Trophoblast cell (in vitro differentiated cells and primary cell): ENCODE measurements around the gene ADCY9.

Experiments
- DNase-seq, 2 donors: peaks; one replicate each; pipeline ENCODE4 v3.0.0-alpha.2; 2016
- H2AFZ ChIP-seq: 2 replicates; pipeline ENCODE4 v1.6.1; 2013; ENCODE audit warnings: low read length, moderate library complexity, mild to moderate bottlenecking; ENCODE audit not compliant: insufficient read depth, poor library complexity
- H2AK5ac ChIP-seq: 2 replicates; pipeline ENCODE4 v1.6.1; 2013; ENCODE audit warnings: mild to moderate bottlenecking, low read length
- H2BK120ac ChIP-seq: 2 replicates; pipeline ENCODE4 v1.6.1; 2013; ENCODE audit warnings: low read length, mild to moderate bottlenecking, moderate library complexity; ENCODE audit not compliant: insufficient read depth, poor library complexity
- H2BK12ac ChIP-seq: 2 replicates; pipeline ENCODE4 v1.6.1; 2013; ENCODE audit warnings: mild to moderate bottlenecking, low read length, moderate library complexity
- H2BK5ac ChIP-seq: 2 replicates; pipeline ENCODE4 v1.6.1; 2013; ENCODE audit warnings: low read length, low read depth, moderate library complexity, mild to moderate bottlenecking; ENCODE audit not compliant: poor library complexity
- H3K14ac ChIP-seq: 2 replicates; pipeline ENCODE4 v1.6.1; 2013; ENCODE audit warnings: mild to moderate bottlenecking, low read length
- H3K18ac ChIP-seq: 2 replicates; pipeline ENCODE4 v1.6.1; 2013; ENCODE audit warnings: mild to moderate bottlenecking, low read length
- H3K23ac ChIP-seq: 2 replicates; pipeline ENCODE4 v1.6.1; 2013; ENCODE audit warnings: low read length
- H3K27ac ChIP-seq: 2 replicates; pipeline ENCODE4 v1.5.1; 2013; ENCODE audit warnings: low read depth, mild to moderate bottlenecking, inconsistent platforms, low read length, moderate library complexity
- H3K27me3 ChIP-seq: 2 replicates; pipeline ENCODE4 v1.6.1; 2013; ENCODE audit warnings: inconsistent platforms, mild to moderate bottlenecking, low read length, moderate library complexity; ENCODE audit not compliant: insufficient read depth
- H3K36me3 ChIP-seq, 2 experiments: 1 replicate in 1 of 2; 2 replicates in 1 of 2; pipeline ENCODE4 v1.6.1; 2013; ENCODE audit warnings: low read length in 2 of 2, mild to moderate bottlenecking in 2 of 2, moderate library complexity in 1 of 2; ENCODE audit not compliant: insufficient read depth in 2 of 2, control insufficient read depth in 1 of 2
- H3K4ac ChIP-seq: 2 replicates; pipeline ENCODE4 v1.6.1; 2013; ENCODE audit warnings: low read depth, mild to moderate bottlenecking, low read length, moderate library complexity
- H3K4me1 ChIP-seq, 2 experiments: 1 replicate in 1 of 2; 2 replicates in 1 of 2; pipeline ENCODE4 v1.6.1; 2013; ENCODE audit warnings: low read length in 2 of 2, mild to moderate bottlenecking in 2 of 2, moderate library complexity in 1 of 2; ENCODE audit not compliant: insufficient read depth in 2 of 2, control insufficient read depth in 1 of 2
- H3K4me2 ChIP-seq: 2 replicates; pipeline ENCODE4 v1.6.1; 2013; ENCODE audit warnings: inconsistent platforms, mild to moderate bottlenecking, low read length, moderate library complexity
- H3K4me3 ChIP-seq: 2 replicates; pipeline ENCODE4 v1.5.1; 2013; ENCODE audit warnings: mild to moderate bottlenecking, low read depth, low read length, inconsistent platforms
- H3K79me1 ChIP-seq: one replicate; pipeline ENCODE4 v1.6.1; 2013; ENCODE audit warnings: low read length
- H3K79me2 ChIP-seq: 2 replicates; pipeline ENCODE4 v1.6.1; 2013; ENCODE audit warnings: low read length, mild to moderate bottlenecking; ENCODE audit not compliant: control insufficient read depth, insufficient read depth, poor library complexity
- H3K9ac ChIP-seq: 2 replicates; pipeline ENCODE4 v1.6.1; 2013; ENCODE audit warnings: mild to moderate bottlenecking, low read length
- H3K9me3 ChIP-seq: 2 replicates; pipeline ENCODE4 v1.6.1; 2013; ENCODE audit warnings: low read depth, mild to moderate bottlenecking, control low read depth, inconsistent platforms, low read length; ENCODE audit not compliant: insufficient read depth
- H4K12ac ChIP-seq: 2 replicates; pipeline ENCODE4 v1.6.1; 2013; ENCODE audit warnings: low read depth, mild to moderate bottlenecking, low read length, moderate library complexity
- H4K8ac ChIP-seq: 2 replicates; pipeline ENCODE4 v1.6.1; 2013; ENCODE audit warnings: low read depth, mild to moderate bottlenecking, low read length, moderate library complexity
- H4K91ac ChIP-seq: one replicate; pipeline ENCODE4 v1.6.1; 2013; ENCODE audit warnings: low read depth, mild to moderate bottlenecking, low read length, moderate library complexity
- WGBS: extraction: QIAGEN DNeasy Blood & Tissue Kit; methylation state at CpG from one replicate; pipeline ENCODE4 v1.1.7; 2013; ENCODE audit warnings: missing lambda C conversion rate; ENCODE audit not compliant: insufficient read length, insufficient coverage; ENCODE audit errors: extremely low coverage; 5-methylcytosine and 5-hydroxymethylcytosine counted together

Gene ADCY9

DNA sequence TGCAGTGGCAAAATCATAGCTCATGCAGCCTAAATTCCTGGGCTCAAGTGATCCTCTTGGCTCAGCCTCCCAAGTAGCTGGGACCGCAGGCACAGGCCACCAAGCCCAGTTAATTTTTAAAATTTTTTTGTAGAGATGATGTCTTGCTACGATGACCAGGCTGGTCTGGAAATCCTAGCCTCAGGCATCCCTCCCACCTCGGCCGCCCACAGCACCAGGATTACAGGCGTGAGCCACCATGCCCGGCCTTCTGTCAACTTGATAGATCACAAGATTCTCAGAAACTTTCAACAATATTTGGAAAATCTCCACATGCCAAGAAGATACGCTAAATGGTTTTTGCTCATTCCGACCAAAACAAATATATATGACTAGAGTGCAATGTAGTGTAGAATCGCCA is 111.0 kb downstream of the ADCY9 start:
- no peaks in the 10 kb centered on the region for H3K9me3 ChIP-seq
- H3K27me3 ChIP-seq: no peaks in the 10 kb centered on the region
- H4K8ac ChIP-seq: no peak overlapping the region
- H3K27ac ChIP-seq: peak overlapping the region; percentile 14
- H3K9ac ChIP-seq: no peak overlapping the region
- peak overlapping the region; percentile 4 for H4K91ac ChIP-seq
- no peaks in the 10 kb centered on the region for H3K36me3 ChIP-seq
- no peaks in the 10 kb centered on the region for H3K79me2 ChIP-seq
- no peak overlapping the region for H2BK120ac ChIP-seq
- H3K4me1 ChIP-seq: peaks cover 10 to 22% of the 10 kb centered on the region in 2 experiments
- H3K23ac ChIP-seq: no peak overlapping the region
- H3K79me1 ChIP-seq: peaks cover 3% of the 10 kb centered on the region
- no peak overlapping the region for H3K4me2 ChIP-seq
- H2BK5ac ChIP-seq: no peak overlapping the region
- no peak overlapping the region for H3K4ac ChIP-seq
- no peak overlapping the region for H2AK5ac ChIP-seq
- H4K12ac ChIP-seq: no peak overlapping the region
- H3K18ac ChIP-seq: no peak overlapping the region
- peak; percentile 87 to 92 for DNase-seq
- H3K4me3 ChIP-seq: no peak overlapping the region
- peak overlapping the region; percentile 34 for H2BK12ac ChIP-seq
- H2AFZ ChIP-seq: no peak overlapping the region
- H3K14ac ChIP-seq: no peak overlapping the region
- no CpG with 5 or more reads among the region's 9 CpGs for WGBS

DNA sequence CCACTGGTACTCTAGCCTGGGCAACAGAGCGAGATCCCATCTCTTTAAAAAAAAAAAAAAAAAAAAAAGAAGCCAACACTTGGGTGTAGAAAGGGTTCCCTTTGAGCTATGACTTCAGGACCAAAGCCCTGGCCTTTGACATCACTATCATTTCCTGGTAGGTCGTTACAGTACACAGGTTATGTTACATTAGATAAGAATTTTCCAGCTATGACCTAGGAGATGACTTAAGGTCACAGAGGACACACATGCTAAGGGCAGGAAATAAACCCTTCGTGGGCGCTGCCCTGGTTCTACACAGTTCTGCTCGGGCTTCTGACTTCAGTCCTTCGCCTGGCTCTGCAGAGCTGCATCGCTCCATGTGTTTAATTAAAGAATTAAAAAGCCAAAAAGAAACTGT is 112.0 kb downstream of the ADCY9 start:
- Histone ChIP-seq H4K12ac (no peak overlapping the region), H4K8ac (no peak overlapping the region), H3K23ac (no peak overlapping the region), H3K4me3 (no peak overlapping the region), H3K79me2 (no peaks in the 10 kb centered on the region), H4K91ac (no peak overlapping the region), H3K14ac (no peak overlapping the region), H3K4me2 (no peak overlapping the region), H2AFZ (no peak overlapping the region), H3K27ac (no peak overlapping the region), H2BK5ac (no peak overlapping the region), H3K36me3 (no peaks in the 10 kb centered on the region), H3K18ac (no peak overlapping the region), H3K4ac (no peak overlapping the region), H3K79me1 (peaks cover 3% of the 10 kb centered on the region), H3K27me3 (no peaks in the 10 kb centered on the region), H2BK120ac (no peak overlapping the region), H3K9me3 (no peaks in the 10 kb centered on the region), H3K9ac (no peak overlapping the region), H2AK5ac (no peak overlapping the region), H2BK12ac (no peak overlapping the region), H3K4me1 (peaks cover 14 to 26% of the 10 kb centered on the region in 2 experiments)
- no CpG with 5 or more reads among the region's 7 CpGs for WGBS
- no peak for DNase-seq

DNA sequence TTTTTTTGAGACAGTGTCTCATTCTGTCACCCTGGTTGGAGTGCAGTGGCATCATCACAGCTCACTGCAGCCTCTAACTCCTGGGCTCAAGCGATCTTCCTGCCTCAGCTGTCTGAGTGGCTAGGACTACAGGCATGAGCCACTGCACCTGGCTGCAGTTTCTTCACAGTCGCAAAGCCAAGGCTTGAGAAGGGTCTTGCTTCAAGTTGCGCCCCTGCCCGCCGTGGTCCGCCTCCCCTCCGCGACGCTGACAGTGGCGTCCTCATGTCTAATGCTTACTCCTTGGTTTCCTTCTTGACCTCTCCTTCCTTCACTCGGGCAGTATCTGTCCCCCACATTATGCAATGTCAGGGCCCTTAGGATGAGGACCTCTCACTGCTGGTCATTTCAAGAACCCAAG is 112.7 kb downstream of the ADCY9 start:
- no peak for DNase-seq
- Histone ChIP-seq H3K23ac (no peak overlapping the region), H2AK5ac (no peak overlapping the region), H4K12ac (no peak overlapping the region), H3K9ac (no peak overlapping the region), H3K27me3 (no peaks in the 10 kb centered on the region), H3K14ac (no peak overlapping the region), H3K79me1 (peaks cover 3% of the 10 kb centered on the region), H4K8ac (no peak overlapping the region), H3K4ac (no peak overlapping the region), H2BK12ac (no peak overlapping the region), H3K9me3 (no peaks in the 10 kb centered on the region), H2AFZ (no peak overlapping the region), H3K36me3 (no peaks in the 10 kb centered on the region), H2BK5ac (no peak overlapping the region), H2BK120ac (no peak overlapping the region), H3K4me2 (no peak overlapping the region), H4K91ac (no peak overlapping the region), H3K4me3 (no peak overlapping the region), H3K27ac (no peak overlapping the region), H3K18ac (no peak overlapping the region), H3K79me2 (no peaks in the 10 kb centered on the region), H3K4me1 (peaks cover 18 to 30% of the 10 kb centered on the region in 2 experiments)
- WGBS: no CpG with 5 or more reads among the region's 11 CpGs

DNA sequence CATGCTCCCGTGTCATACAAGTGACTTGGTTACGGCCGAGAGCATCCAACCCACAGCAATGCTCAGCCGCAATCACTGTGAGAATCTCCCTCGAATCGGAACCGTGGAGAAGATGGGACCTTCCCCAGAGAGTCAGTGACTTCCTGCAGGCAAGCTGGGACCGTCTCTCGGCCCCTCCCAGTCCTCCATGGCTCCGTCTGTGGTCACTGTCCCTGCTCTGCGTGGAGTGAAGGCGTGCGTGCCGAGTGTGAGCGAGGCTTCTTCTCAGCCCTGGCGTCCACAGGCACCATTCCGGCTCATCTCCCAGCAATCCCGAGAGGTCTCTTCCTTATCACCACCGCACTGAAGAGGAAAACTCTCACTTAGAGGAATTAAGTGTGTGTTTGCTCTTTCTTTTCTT is 113.1 kb downstream of the ADCY9 start:
- Histone ChIP-seq H3K79me1 (peaks cover 3% of the 10 kb centered on the region), H3K36me3 (no peaks in the 10 kb centered on the region), H3K14ac (no peak overlapping the region), H2BK5ac (no peak overlapping the region), H2BK120ac (no peak overlapping the region), H3K4ac (no peak overlapping the region), H2AFZ (no peak overlapping the region), H3K9ac (no peak overlapping the region), H3K9me3 (no peaks in the 10 kb centered on the region), H3K18ac (no peak overlapping the region), H3K23ac (no peak overlapping the region), H4K12ac (no peak overlapping the region), H3K4me3 (no peak overlapping the region), H2BK12ac (no peak overlapping the region), H3K4me2 (no peak overlapping the region), H3K79me2 (no peaks in the 10 kb centered on the region), H3K27me3 (no peaks in the 10 kb centered on the region), H3K4me1 (peaks cover 18 to 30% of the 10 kb centered on the region in 2 experiments), H3K27ac (no peak overlapping the region), H4K91ac (no peak overlapping the region), H2AK5ac (no peak overlapping the region), H4K8ac (no peak overlapping the region)
- no CpG with 5 or more reads among the region's 19 CpGs for WGBS
- no peak for DNase-seq
